Sigmoid colon (tissue), 7 donors: ENCODE data around the gene MFSD6. TPM values are rescaled to one million over a fixed set of nuclear protein-coding genes. Genes with fewer than 3 reads are reported as not detected.

ENCODE experiments used
- DNase-seq: peaks from one replicate; pipeline ENCODE4 v3.0.0-alpha.2; 2019
- H3K27ac ChIP-seq, 4 donors: fragments of 200-600 bp; sonication (generic); one replicate each; pipeline ENCODE4 v1.5.1; 2016 to 2019; ENCODE audit warnings: mild to moderate bottlenecking in 1 of 4
- H3K27me3 ChIP-seq, 3 donors: fragments of 200-600 bp; sonication (generic); one replicate each; pipeline ENCODE4 v1.5.1; 2019; ENCODE audit warnings: mild to moderate bottlenecking in 1 of 3
- H3K36me3 ChIP-seq, 4 donors: fragments of 200-600 bp; sonication (generic); one replicate each; pipeline ENCODE4 v1.5.1; 2016 to 2019
- H3K4me1 ChIP-seq, 4 donors: fragments of 200-600 bp; sonication (generic); one replicate each; pipeline ENCODE4 v1.5.1; 2017 to 2019
- H3K4me3 ChIP-seq, 4 donors: fragments of 200-600 bp; sonication (generic); one replicate each; pipeline ENCODE4 v1.5.1; 2017 to 2019; ENCODE audit warnings: mild to moderate bottlenecking in 2 of 4, moderate library complexity in 1 of 4
- H3K9me3 ChIP-seq, 4 donors: fragments of 200-600 bp in 3 of 4; sonication (generic) in 3 of 4; one replicate each; pipeline versions ENCODE4 v1.5.1 to v1.6.1; 2013 to 2019
- CTCF ChIP-seq, 4 experiments: fragments of 450-650 bp in 3 of 4; fragments of 200-600 bp in 1 of 4; IDR thresholded peaks; one replicate each; pipeline ENCODE4 v1.5.1; 2016 to 2019; ENCODE audit warnings: antibody characterized with exemption in 4 of 4, mild to moderate bottlenecking in 3 of 4, moderate library complexity in 2 of 4
- EP300 ChIP-seq, 4 donors: sonication (generic); formaldehyde crosslinking; IDR thresholded peaks; one replicate each; pipeline ENCODE4 v1.6.1; 2017; ENCODE audit warnings: antibody characterized with exemption in 4 of 4
- POLR2A ChIP-seq, 2 donors: fragments of 450-650 bp; IDR thresholded peaks; one replicate each; pipeline ENCODE4 v1.6.1; 2016; ENCODE audit warnings: antibody characterized with exemption in 2 of 2, mild to moderate bottlenecking in 2 of 2, moderate library complexity in 2 of 2
- POLR2AphosphoS5 ChIP-seq, 4 donors: sonication (generic); formaldehyde crosslinking; IDR thresholded peaks; one replicate each; pipeline ENCODE4 v1.6.1; 2017; ENCODE audit warnings: antibody characterized with exemption in 4 of 4
- WGBS, 2 donors: extraction: QIAGEN DNeasy Blood & Tissue Kit; methylation state at CpG; one replicate each; pipeline ENCODE4 v1.1.7; 2013; 5-methylcytosine and 5-hydroxymethylcytosine counted together
- intact Hi-C: fragments of 100-400 bp; cut with DNase I; formaldehyde crosslinking; loops from one replicate; pipeline ENCODE4 v1.15.1; 2023
- polyA plus RNA-seq, 3 donors: library from polyadenylated mRNA; stranded (reverse); fragments of 200-250 nt; gene quantifications; one replicate each; pipeline ENCODE4 v1.2.3, GENCODE V29; 2013
- total RNA-seq, 4 donors: library from RNA; depleted of rRNA; stranded (reverse); fragments of >200 nt; gene quantifications; one replicate each; pipeline ENCODE4 v1.1.0, GENCODE V29; 2016
- donor health status: healthy with polysubstance abuse.
- donor health status: Bipolar disorder and iron deficiency.
- donor health status: healthy.

MFSD6 gene
- total and polyA plus RNA-seq, 7 donors, result 8.4 to 87.5 (median 46.7) TPM

- Histone ChIP-seq H3K36me3 (no peaks in the 10 kb centered on the region), H3K9me3 (no peaks in the 10 kb centered on the region), H3K27me3 (no peaks in the 10 kb centered on the region), H3K27ac (peak overlapping the region in 3 of 4 donors; percentile 5 to 59 (median 56)), H3K4me3 (no peak overlapping the region), H3K4me1 (peaks cover 0 to 55% (median 50%) of the 10 kb centered on the region in 4 donors)
- DNase-seq, result no peak
- WGBS, 2 donors, result 83 to 94% methylated on average over 2 of the region's 2 CpGs
- TF ChIP-seq POLR2AphosphoS5 (IDR thresholded peaks at IDR 0.05) (no peak), CTCF (IDR thresholded peaks at IDR 0.05) (no peak), EP300 (IDR thresholded peaks at IDR 0.05) (no peak), POLR2A (IDR thresholded peaks at IDR 0.05) (no peak)
- intact Hi-C loops, result no loop called here
Observed at GRCh38 chr2:190446193-190446592, 38.0 kb downstream of the MFSD6 start.

GRCh38 chr2:190446750-190447516 lies 38.8 kb downstream of the MFSD6 start:
- no peak for DNase-seq
- peak overlapping the region in 3 of 4 donors; percentile 5 to 59 (median 56) for H3K27ac ChIP-seq
- TF ChIP-seq EP300 (IDR thresholded peaks at IDR 0.05) (no peak), POLR2A (IDR thresholded peaks at IDR 0.05) (no peak), CTCF (IDR thresholded peaks at IDR 0.05) (no peak), POLR2AphosphoS5 (IDR thresholded peaks at IDR 0.05) (no peak)
- 90 to 94% methylated on average over 3 of the region's 3 CpGs for WGBS, 2 donors
- intact Hi-C loops, result no loop called here
- peaks cover 0 to 55% (median 43%) of the 10 kb centered on the region in 4 donors for H3K4me1 ChIP-seq
- H3K4me3 ChIP-seq, result no peak overlapping the region
- H3K9me3 ChIP-seq, result no peaks in the 10 kb centered on the region
- no peaks in the 10 kb centered on the region for H3K27me3 ChIP-seq
- no peaks in the 10 kb centered on the region for H3K36me3 ChIP-seq

GRCh38 chr2:190447766-190448165 lies 39.6 kb downstream of the MFSD6 start:
- DNase-seq, result no peak
- Histone ChIP-seq H3K9me3 (no peaks in the 10 kb centered on the region), H3K36me3 (no peaks in the 10 kb centered on the region), H3K27me3 (no peaks in the 10 kb centered on the region), H3K27ac (no peak overlapping the region), H3K4me1 (peaks cover 0 to 48% (median 36%) of the 10 kb centered on the region in 4 donors), H3K4me3 (no peak overlapping the region)
- TF ChIP-seq EP300 (IDR thresholded peaks at IDR 0.05), result no peak
- TF ChIP-seq CTCF (IDR thresholded peaks at IDR 0.05), result no peak
- no peak for TF ChIP-seq POLR2A (IDR thresholded peaks at IDR 0.05)
- no peak for TF ChIP-seq POLR2AphosphoS5 (IDR thresholded peaks at IDR 0.05)
- intact Hi-C loops, result no loop called here

- DNase-seq, result no peak
- H3K9me3 ChIP-seq, result no peaks in the 10 kb centered on the region
- no peak overlapping the region for H3K4me3 ChIP-seq
- WGBS, 2 donors, result 23 to 78% methylated on average over 3 of the region's 3 CpGs
- H3K4me1 ChIP-seq, result peaks cover 0 to 26% (median 18%) of the 10 kb centered on the region in 4 donors
- no peaks in the 10 kb centered on the region for H3K36me3 ChIP-seq
- TF ChIP-seq POLR2A (IDR thresholded peaks at IDR 0.05) (no peak), EP300 (IDR thresholded peaks at IDR 0.05) (no peak), CTCF (IDR thresholded peaks at IDR 0.05) (no peak), POLR2AphosphoS5 (IDR thresholded peaks at IDR 0.05) (no peak)
- intact Hi-C loops, result no loop called here
- no peak overlapping the region for H3K27ac ChIP-seq
- H3K27me3 ChIP-seq, result no peaks in the 10 kb centered on the region
Observed at GRCh38 chr2:190449925-190450324, 41.8 kb downstream of the MFSD6 start.
